ENCODE results near the gene TM2D3.

- TF ChIP-seq CTCF (IDR thresholded peaks at IDR 0.05): no peak
- TF ChIP-seq POLR2A (IDR thresholded peaks at IDR 0.05): no peak
Measured at GRCh38 chr15:101635944-101636727, 16.0 kb downstream of the TM2D3 start.
